Upper lobe of left lung (tissue), 4 donors: ENCODE results near the gene EFHD1.

ENCODE experiments used
- EP300 ChIP-seq, 4 donors: sonication (generic); formaldehyde crosslinking; IDR thresholded peaks; one replicate each; pipeline ENCODE4 v1.5.1; 2017; ENCODE audit warnings: antibody characterized with exemption in 4 of 4, control low read depth in 2 of 4
- POLR2A ChIP-seq, 4 donors: fragments of 450-650 bp; IDR thresholded peaks; one replicate each; pipeline ENCODE4 v1.5.1; 2016 to 2017; ENCODE audit warnings: antibody characterized with exemption in 4 of 4, mild to moderate bottlenecking in 2 of 4
- POLR2AphosphoS5 ChIP-seq, 2 donors: sonication (generic); formaldehyde crosslinking; IDR thresholded peaks; one replicate each; pipeline ENCODE4 v1.5.1; 2017; ENCODE audit warnings: antibody characterized with exemption in 2 of 2
- TF ChIP-seq, protein P1 (sequence below), 6 experiments: fragments of 450-650 bp in 4 of 6; fragments of 200-600 bp in 2 of 6; sonication (generic) in 2 of 6; IDR thresholded peaks; one replicate each; pipeline ENCODE4 v1.5.1; 2016 to 2019; ENCODE audit warnings: antibody characterized with exemption in 6 of 6

GRCh38 chr2:232647261-232647660 lies 13.9 kb downstream of the EFHD1 start:
- TF ChIP-seq, protein P1, sequence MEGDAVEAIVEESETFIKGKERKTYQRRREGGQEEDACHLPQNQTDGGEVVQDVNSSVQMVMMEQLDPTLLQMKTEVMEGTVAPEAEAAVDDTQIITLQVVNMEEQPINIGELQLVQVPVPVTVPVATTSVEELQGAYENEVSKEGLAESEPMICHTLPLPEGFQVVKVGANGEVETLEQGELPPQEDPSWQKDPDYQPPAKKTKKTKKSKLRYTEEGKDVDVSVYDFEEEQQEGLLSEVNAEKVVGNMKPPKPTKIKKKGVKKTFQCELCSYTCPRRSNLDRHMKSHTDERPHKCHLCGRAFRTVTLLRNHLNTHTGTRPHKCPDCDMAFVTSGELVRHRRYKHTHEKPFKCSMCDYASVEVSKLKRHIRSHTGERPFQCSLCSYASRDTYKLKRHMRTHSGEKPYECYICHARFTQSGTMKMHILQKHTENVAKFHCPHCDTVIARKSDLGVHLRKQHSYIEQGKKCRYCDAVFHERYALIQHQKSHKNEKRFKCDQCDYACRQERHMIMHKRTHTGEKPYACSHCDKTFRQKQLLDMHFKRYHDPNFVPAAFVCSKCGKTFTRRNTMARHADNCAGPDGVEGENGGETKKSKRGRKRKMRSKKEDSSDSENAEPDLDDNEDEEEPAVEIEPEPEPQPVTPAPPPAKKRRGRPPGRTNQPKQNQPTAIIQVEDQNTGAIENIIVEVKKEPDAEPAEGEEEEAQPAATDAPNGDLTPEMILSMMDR (IDR thresholded peaks at IDR 0.05) = no peak
- TF ChIP-seq EP300 (IDR thresholded peaks at IDR 0.05) = no peak
- no peak for TF ChIP-seq POLR2A (IDR thresholded peaks at IDR 0.05)
- no peak for TF ChIP-seq POLR2AphosphoS5 (IDR thresholded peaks at IDR 0.05)
